Smooth muscle cell (in vitro differentiated cells): Measurements from ENCODE around the gene MCEE. TPM values are rescaled to one million over a fixed set of nuclear protein-coding genes. Genes with fewer than 3 reads are reported as not detected.

Experiments
- DNase-seq: peaks from one replicate; lab custom pipeline; 2025; ENCODE audit not compliant: unreplicated experiment; lab: John Stamatoyannopoulos, UW
- H2AFZ ChIP-seq: fragments of 200-600 bp; sonication (generic); 2 replicates; pipeline ENCODE4 v1.6.0; 2016; ENCODE audit warnings: antibody characterized with exemption, low read depth, mild to moderate bottlenecking
- H3F3A ChIP-seq: fragments of 200-600 bp; sonication (generic); 2 replicates; pipeline ENCODE4 v1.6.0; 2017; ENCODE audit warnings: antibody characterized with exemption, low read depth
- H3K27ac ChIP-seq: fragments of 200-600 bp; sonication (generic); 2 replicates; pipeline ENCODE4 v1.5.1; 2016; ENCODE audit warnings: low read depth, mild to moderate bottlenecking
- H3K27me3 ChIP-seq: fragments of 200-600 bp; sonication (generic); 2 replicates; pipeline ENCODE4 v1.6.1; 2016; ENCODE audit warnings: low read depth, mild to moderate bottlenecking
- H3K36me3 ChIP-seq: fragments of 200-600 bp; sonication (generic); 2 replicates; pipeline ENCODE4 v1.5.1; 2016; ENCODE audit warnings: low read depth
- H3K4me1 ChIP-seq: fragments of 200-600 bp; sonication (generic); 2 replicates; pipeline ENCODE4 v1.5.1; 2016; ENCODE audit warnings: low read depth
- H3K4me2 ChIP-seq: fragments of 200-600 bp; sonication (generic); 2 replicates; pipeline ENCODE4 v1.6.0; 2016; ENCODE audit warnings: mild to moderate bottlenecking
- H3K4me3 ChIP-seq: fragments of 200-600 bp; sonication (generic); 2 replicates; pipeline ENCODE4 v1.5.1; 2016; ENCODE audit warnings: mild to moderate bottlenecking
- H3K79me2 ChIP-seq: fragments of 200-600 bp; sonication (generic); 2 replicates; pipeline ENCODE4 v1.6.0; 2016; ENCODE audit warnings: low read depth, mild to moderate bottlenecking
- H3K9ac ChIP-seq: fragments of 200-600 bp; sonication (generic); 2 replicates; pipeline ENCODE4 v1.6.0; 2016; ENCODE audit warnings: low read depth
- H3K9me3 ChIP-seq: fragments of 200-600 bp; sonication (generic); replicated peaks from 2 replicates; pipeline ENCODE4 v1.5.1; 2016; ENCODE audit warnings: low read depth
- H4K20me1 ChIP-seq: fragments of 200-600 bp; sonication (generic); 2 replicates; pipeline ENCODE4 v1.6.0; 2016; ENCODE audit warnings: low read depth
- CTCF ChIP-seq: fragments of 200-600 bp; sonication (generic); IDR thresholded peaks from 2 replicates; pipeline ENCODE4 v1.5.1; 2017; ENCODE audit warnings: borderline replicate concordance, mild to moderate bottlenecking, antibody characterized with exemption; ENCODE audit not compliant: insufficient read depth, poor library complexity, severe bottlenecking
- WGBS: methylation state at CpG from one replicate; pipeline ENCODE4 v1.1.7; 2016; ENCODE audit warnings: low lambda C conversion rate; 5-methylcytosine and 5-hydroxymethylcytosine counted together
- polyA plus RNA-seq: library from polyadenylated mRNA; unstranded; fragments of >200 nt; fragmentation: Nextera tagmentation; extraction: Ambion mirVana; gene quantifications from 2 replicates; pipeline ENCODE4 v1.2.1, GENCODE V29; 2016
- total RNA-seq: library from RNA; depleted of rRNA; stranded (reverse); fragments of >200 nt; gene quantifications from 2 replicates; pipeline ENCODE4 v1.2.3, GENCODE V29; 2014

Gene MCEE
- total and polyA plus RNA-seq, 2 experiments from 2014 or later: 38.4 to 53.9 TPM

DNA sequence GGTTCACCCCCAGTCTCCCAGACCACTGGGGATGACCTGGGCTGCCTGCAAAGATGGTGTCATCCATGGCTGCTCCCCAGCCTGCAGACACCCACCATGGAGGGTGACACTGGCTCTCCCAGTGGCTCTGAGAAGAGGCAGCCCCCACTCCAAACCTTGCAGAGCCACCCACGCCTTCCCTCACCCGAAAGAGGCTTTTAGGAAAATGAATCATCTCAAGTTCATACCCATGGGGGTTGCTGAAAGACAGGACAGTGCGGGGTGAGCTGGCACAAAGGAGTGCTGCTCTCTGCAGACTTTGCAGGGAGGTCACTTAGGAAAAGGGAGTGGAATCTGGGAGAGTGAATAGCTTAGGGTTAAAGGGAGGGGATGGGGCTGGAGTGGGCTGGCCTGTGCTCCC is 36.8 kb upstream of the MCEE start:
- Histone ChIP-seq H4K20me1 (no peaks in the 10 kb centered on the region), H3K27me3 (no peaks in the 10 kb centered on the region), H3K9ac (no peak overlapping the region), H3K36me3 (no peaks in the 10 kb centered on the region), H3K4me3 (no peak overlapping the region), H3K9me3 (no peaks in the 10 kb centered on the region), H3K79me2 (no peaks in the 10 kb centered on the region), H3K4me1 (no peaks in the 10 kb centered on the region), H2AFZ (no peak overlapping the region), H3K4me2 (no peak overlapping the region), H3K27ac (no peak overlapping the region), H3F3A (no peaks in the 10 kb centered on the region)
- 62% methylated on average over 3 of the region's 3 CpGs for WGBS
- DNase-seq: no peak
- TF ChIP-seq CTCF: no peak

- H4K20me1 ChIP-seq: no peaks in the 10 kb centered on the region
- H3K4me1 ChIP-seq: no peaks in the 10 kb centered on the region
- H3K9me3 ChIP-seq: no peaks in the 10 kb centered on the region
- no peaks in the 10 kb centered on the region for H3F3A ChIP-seq
- H3K79me2 ChIP-seq: no peaks in the 10 kb centered on the region
- H2AFZ ChIP-seq: no peak overlapping the region
- no peak overlapping the region for H3K27ac ChIP-seq
- H3K9ac ChIP-seq: no peak overlapping the region
- peak; percentile 69 for TF ChIP-seq CTCF
- H3K4me3 ChIP-seq: no peak overlapping the region
- WGBS: 13% methylated on average over 16 of the region's 16 CpGs
- no peaks in the 10 kb centered on the region for H3K36me3 ChIP-seq
- DNase-seq: peak; percentile 17
- no peaks in the 10 kb centered on the region for H3K27me3 ChIP-seq
- peak overlapping the region; percentile 47 for H3K4me2 ChIP-seq
Observed at GRCh38 chr2:71157124-71157793, 27.2 kb upstream of the MCEE start.

GRCh38 chr2:71156573-71156972 is 26.5 kb upstream of the MCEE start:
- H3K4me3 ChIP-seq: no peak overlapping the region
- DNase-seq: no peak
- H3K4me2 ChIP-seq: peak overlapping the region; percentile 47
- no peaks in the 10 kb centered on the region for H3K79me2 ChIP-seq
- no peak overlapping the region for H3K9ac ChIP-seq
- 81% methylated on average over 6 of the region's 6 CpGs for WGBS
- no peak for TF ChIP-seq CTCF
- H3K27me3 ChIP-seq: no peaks in the 10 kb centered on the region
- H3K4me1 ChIP-seq: no peaks in the 10 kb centered on the region
- H2AFZ ChIP-seq: no peak overlapping the region
- no peaks in the 10 kb centered on the region for H3K9me3 ChIP-seq
- H3K36me3 ChIP-seq: no peaks in the 10 kb centered on the region
- H3K27ac ChIP-seq: no peak overlapping the region
- H3F3A ChIP-seq: no peaks in the 10 kb centered on the region
- H4K20me1 ChIP-seq: no peaks in the 10 kb centered on the region

- no peak overlapping the region for H3K27ac ChIP-seq
- H3K9ac ChIP-seq: no peak overlapping the region
- no peaks in the 10 kb centered on the region for H4K20me1 ChIP-seq
- DNase-seq: no peak
- no peak overlapping the region for H3K4me3 ChIP-seq
- no peak for TF ChIP-seq CTCF
- H3K27me3 ChIP-seq: no peaks in the 10 kb centered on the region
- no peaks in the 10 kb centered on the region for H3F3A ChIP-seq
- H3K4me1 ChIP-seq: no peaks in the 10 kb centered on the region
- no peaks in the 10 kb centered on the region for H3K79me2 ChIP-seq
- no peak overlapping the region for H3K4me2 ChIP-seq
- no peak overlapping the region for H2AFZ ChIP-seq
- no peaks in the 10 kb centered on the region for H3K9me3 ChIP-seq
- 88% methylated on average over 4 of the region's 4 CpGs for WGBS
- H3K36me3 ChIP-seq: no peaks in the 10 kb centered on the region
Observed at GRCh38 chr2:71155846-71156245, 25.8 kb upstream of the MCEE start.
